H1 (cell line): ENCODE results near the gene GUF1. TPM values are rescaled to one million over a fixed set of nuclear protein-coding genes. Genes with fewer than 3 reads are reported as not detected.

Experiments
- CTCF ChIA-PET: fragments of 300-600 bp; sonication (Branson Sonifier 250); formaldehyde crosslinking; loops from one replicate; lab custom pipeline; 2021; ENCODE audit not compliant: partially characterized antibody; lab: Charles Lee
- POLR2A ChIA-PET: fragments of 300-600 bp; sonication (Branson Sonifier 250); formaldehyde crosslinking; loops from one replicate; lab custom pipeline; 2021; ENCODE audit warnings: inconsistent platforms; ENCODE audit not compliant: partially characterized antibody; lab: Charles Lee
- DNase-seq, 2 experiments: peaks; one replicate each; pipeline versions ENCODE4 v3.0.0 to v3.0.0-alpha.2; 2010 to 2022; ENCODE audit warnings: low spot score in 2 of 2, low read depth in 1 of 2, mixed read lengths in 1 of 2
- FAIRE-seq: peaks from 2 replicates; lab custom pipeline; 2011; peaks lifted over from hg19 to GRCh38; lab: Jason Lieb, UNC
- H2AFZ ChIP-seq: 2 replicates; pipeline ENCODE4 v1.8.1; 2012; ENCODE audit warnings: low read length, inconsistent platforms
- H2AK5ac ChIP-seq: 2 replicates; pipeline ENCODE4 v1.6.1; 2013; ENCODE audit warnings: low read depth, low read length
- H2BK120ac ChIP-seq: replicated peaks from 2 replicates; pipeline ENCODE3; 2013; ENCODE audit warnings: low read depth, low read length, inconsistent platforms
- H2BK12ac ChIP-seq: 2 replicates; pipeline ENCODE4 v1.6.1; 2013; ENCODE audit warnings: low read depth, low read length
- H2BK15ac ChIP-seq: 2 replicates; pipeline ENCODE4 v1.6.1; 2013; ENCODE audit warnings: low read length
- H2BK20ac ChIP-seq: 2 replicates; pipeline ENCODE4 v1.6.1; 2013; ENCODE audit warnings: low read length
- H2BK5ac ChIP-seq: 2 replicates; pipeline ENCODE4 v1.6.1; 2013; ENCODE audit warnings: low read depth, low read length
- H3K14ac ChIP-seq: 2 replicates; pipeline ENCODE4 v1.6.1; 2013; ENCODE audit warnings: inconsistent platforms; ENCODE audit not compliant: insufficient read length
- H3K18ac ChIP-seq: 2 replicates; pipeline ENCODE4 v1.6.1; 2013; ENCODE audit warnings: low read length; ENCODE audit errors: extremely low read depth
- H3K23ac ChIP-seq: 2 replicates; pipeline ENCODE4 v1.6.1; 2013; ENCODE audit warnings: inconsistent platforms; ENCODE audit not compliant: insufficient read length
- H3K23me2 ChIP-seq: 2 replicates; pipeline ENCODE4 v1.6.1; 2013; ENCODE audit warnings: low read depth, low read length
- H3K27ac ChIP-seq: 2 replicates; pipeline ENCODE4 v1.6.1; 2011; ENCODE audit warnings: low read depth, low read length, inconsistent platforms
- H3K27me3 ChIP-seq, 4 experiments: replicated peaks in 1 of 4; 1 replicate in 1 of 4; 2 replicates in 3 of 4; pipeline versions ENCODE4 v1.6.1 to v1.8.1; 2011 to 2013; ENCODE audit warnings: low read length in 3 of 4, mild to moderate bottlenecking in 3 of 4, inconsistent platforms in 2 of 4, mixed read lengths in 2 of 4, moderate library complexity in 1 of 4; ENCODE audit not compliant: control insufficient read depth in 3 of 4, insufficient read depth in 3 of 4; ENCODE audit errors: extremely low read depth in 1 of 4
- H3K36me3 ChIP-seq, 4 experiments: 2 replicates each; pipeline versions ENCODE4 v1.6.1 to v1.8.1; 2011 to 2013; ENCODE audit warnings: mild to moderate bottlenecking in 4 of 4, low read length in 3 of 4, moderate library complexity in 2 of 4, control low read depth in 1 of 4, inconsistent platforms in 1 of 4; ENCODE audit not compliant: insufficient read depth in 4 of 4, control insufficient read depth in 2 of 4
- H3K4ac ChIP-seq: replicated peaks from 2 replicates; pipeline ENCODE3; 2013; ENCODE audit warnings: low read length, low read depth, mixed read lengths, inconsistent platforms; ENCODE audit not compliant: insufficient read length
- H3K4me1 ChIP-seq, 4 experiments: replicated peaks in 1 of 4; 1 replicate in 1 of 4; 2 replicates in 3 of 4; pipeline versions ENCODE4 v1.6.1 to v1.8.1; 2011 to 2013; ENCODE audit warnings: low read length in 3 of 4, inconsistent platforms in 2 of 4, mixed read lengths in 1 of 4; ENCODE audit not compliant: insufficient read depth in 4 of 4, control insufficient read depth in 3 of 4
- H3K4me2 ChIP-seq, 2 experiments: 2 replicates each; pipeline versions ENCODE4 v1.6.1 to v1.8.1; 2011 to 2013; ENCODE audit warnings: low read depth in 2 of 2, low read length in 2 of 2, control low read depth in 1 of 2, inconsistent platforms in 1 of 2, mild to moderate bottlenecking in 1 of 2; ENCODE audit not compliant: insufficient read depth in 1 of 2
- H3K4me3 ChIP-seq, 4 experiments: fragments of 200-600, 300-600 bp in 1 of 4; sonication (generic), shearing (Covaris generic), sonication (Bioruptor Twin) in 1 of 4; 2 replicates each; pipeline versions ENCODE4 v1.5.1 to v1.8.1; 2011 to 2016; ENCODE audit warnings: low read length in 4 of 4, low read depth in 3 of 4, control low read depth in 2 of 4, inconsistent platforms in 2 of 4, mild to moderate bottlenecking in 2 of 4, mixed read lengths in 1 of 4, moderate library complexity in 1 of 4; ENCODE audit not compliant: insufficient read depth in 2 of 4; ENCODE audit errors: extremely low read depth in 1 of 4
- H3K56ac ChIP-seq: replicated peaks from 2 replicates; pipeline ENCODE3; 2013; ENCODE audit warnings: low read depth, mild to moderate bottlenecking, mixed read lengths, low read length, inconsistent platforms; ENCODE audit not compliant: insufficient read length
- H3K79me1 ChIP-seq: 2 replicates; pipeline ENCODE4 v1.6.1; 2013; ENCODE audit warnings: low read depth, low read length, control low read depth
- H3K79me2 ChIP-seq, 2 experiments: 2 replicates each; pipeline versions ENCODE4 v1.6.1 to v1.8.1; 2012 to 2013; ENCODE audit warnings: low read length in 2 of 2, mild to moderate bottlenecking in 2 of 2, inconsistent platforms in 1 of 2; ENCODE audit not compliant: insufficient read depth in 2 of 2, control insufficient read depth in 1 of 2
- H3K9ac ChIP-seq, 4 experiments: replicated peaks in 1 of 4; 1 replicate in 1 of 4; 2 replicates in 3 of 4; pipeline versions ENCODE4 v1.6.1 to v1.8.1; 2011 to 2013; ENCODE audit warnings: low read depth in 3 of 4, low read length in 3 of 4, control low read depth in 2 of 4, mild to moderate bottlenecking in 2 of 4, moderate library complexity in 2 of 4, inconsistent platforms in 1 of 4; ENCODE audit errors: extremely low read depth in 1 of 4
- H3K9me3 ChIP-seq, 2 experiments: 2 replicates each; pipeline versions ENCODE4 v1.6.1 to v1.8.1; 2012 to 2013; ENCODE audit warnings: mild to moderate bottlenecking in 2 of 2, moderate library complexity in 2 of 2, control low read depth in 1 of 2, inconsistent platforms in 1 of 2, low read depth in 1 of 2, low read length in 1 of 2, mixed read lengths in 1 of 2; ENCODE audit not compliant: insufficient read depth in 2 of 2
- H4K20me1 ChIP-seq, 2 experiments: replicated peaks in 1 of 2; 2 replicates each; pipeline versions ENCODE3 to v1.8.1; 2011 to 2013; ENCODE audit warnings: inconsistent platforms in 2 of 2, low read length in 2 of 2, mild to moderate bottlenecking in 1 of 2; ENCODE audit not compliant: insufficient read depth in 2 of 2, control insufficient read depth in 1 of 2
- H4K5ac ChIP-seq: 2 replicates; pipeline ENCODE4 v1.6.1; 2013; ENCODE audit warnings: low read length, low read depth, mixed read lengths, inconsistent platforms; ENCODE audit not compliant: insufficient read length
- H4K8ac ChIP-seq: 2 replicates; pipeline ENCODE4 v1.8.0; 2013; ENCODE audit warnings: mild to moderate bottlenecking, moderate library complexity, low read length, inconsistent platforms; ENCODE audit not compliant: insufficient read depth; ENCODE audit errors: extremely low read depth
- H4K91ac ChIP-seq: replicated peaks from 2 replicates; pipeline ENCODE3; 2013; ENCODE audit warnings: low read length, mixed read lengths, inconsistent platforms; ENCODE audit not compliant: insufficient read length
- CHD1 ChIP-seq: IDR thresholded peaks from 2 replicates; pipeline ENCODE4 v1.6.1; 2012; ENCODE audit warnings: low read depth, low read length, improper control_type of control experiment
- JUND ChIP-seq: IDR thresholded peaks from 2 replicates; pipeline ENCODE4 v1.6.1; 2011; ENCODE audit warnings: mild to moderate bottlenecking, improper control_type of control experiment, low read length
- RBBP5 ChIP-seq: IDR thresholded peaks from 2 replicates; pipeline ENCODE4 v1.7.1; 2012; ENCODE audit warnings: low read depth, mild to moderate bottlenecking, inconsistent platforms, low read length, moderate library complexity, borderline replicate concordance
- RNF2 ChIP-seq: fragments of 200-900, 300-1000 bp; sonication (generic); IDR thresholded peaks from 2 replicates; pipeline ENCODE4 v1.7.1; 2016; ENCODE audit warnings: borderline replicate concordance, low read depth, mild to moderate bottlenecking, antibody characterized with exemption, low read length; ENCODE audit not compliant: poor library complexity, severe bottlenecking; ENCODE audit errors: missing control alignments
- SIN3A ChIP-seq, 2 experiments: IDR thresholded peaks in 1 of 2; conservative IDR thresholded peaks in 1 of 2; 2 replicates each; pipeline ENCODE4 v1.6.1; 2011 to 2012; ENCODE audit warnings: low read length in 2 of 2, improper control_type of control experiment in 1 of 2, low read depth in 1 of 2, mild to moderate bottlenecking in 1 of 2
- TEAD4 ChIP-seq: IDR thresholded peaks from 2 replicates; pipeline ENCODE4 v1.6.1; 2012; ENCODE audit warnings: low read depth, low read length, inconsistent platforms, mixed read lengths
- WGBS, 2 experiments: shearing (Covaris generic) in 1 of 2; methylation state at CpG; one replicate each; pipeline versions ENCODE4 v1.1.6 to v1.1.7; 2013 to 2015; ENCODE audit warnings: low lambda C conversion rate in 2 of 2, mixed read lengths in 2 of 2, inconsistent platforms in 1 of 2, low coverage in 1 of 2, missing lambda C conversion rate in 1 of 2; ENCODE audit not compliant: insufficient replicate concordance in 2 of 2, insufficient coverage in 1 of 2, insufficient read length in 1 of 2; ENCODE audit errors: extremely low coverage in 1 of 2, missing lambda C conversion rate in 1 of 2; 5-methylcytosine and 5-hydroxymethylcytosine counted together
- polyA plus RNA-seq, 7 experiments: library from polyadenylated mRNA; depleted of rRNA in 3 of 7; stranded (reverse) in 5 of 7; unstranded in 2 of 7; fragments of >200 nt in 5 of 7; fragments of 200-250 nt in 2 of 7; gene quantifications; 1 replicate in 5 of 7; 2 replicates in 1 of 7; 4 replicates in 1 of 7; pipeline versions ENCODE4 v1.2.1 to v1.2.3, GENCODE V29; 2011 to 2013; ENCODE audit warnings: missing spikeins in 2 of 7, mixed read lengths in 2 of 7
- total RNA-seq: library from RNA; stranded (reverse); fragmentation: NEBNext Ultra II Directional; extraction: Animal tissue kit (Norgen Biotek cat#: 25700); gene quantifications from 2 replicates; pipeline ENCODE4 v1.2.1, GENCODE V29; 2021
- TF ChIP-seq, protein P1 (sequence below): IDR thresholded peaks from 2 replicates; pipeline ENCODE4 v1.6.1; 2012; ENCODE audit warnings: low read length, inconsistent platforms
- TF ChIP-seq, protein P2 (sequence below): IDR thresholded peaks from 2 replicates; pipeline ENCODE4 v1.6.1; 2012; ENCODE audit warnings: inconsistent platforms

GUF1 gene
- total and polyA plus RNA-seq, 2 of the 8 experiments (the other 6 are each of a cell fraction or from before 2014, with no cell fraction given) = 14.8 to 30.6 TPM

DNA sequence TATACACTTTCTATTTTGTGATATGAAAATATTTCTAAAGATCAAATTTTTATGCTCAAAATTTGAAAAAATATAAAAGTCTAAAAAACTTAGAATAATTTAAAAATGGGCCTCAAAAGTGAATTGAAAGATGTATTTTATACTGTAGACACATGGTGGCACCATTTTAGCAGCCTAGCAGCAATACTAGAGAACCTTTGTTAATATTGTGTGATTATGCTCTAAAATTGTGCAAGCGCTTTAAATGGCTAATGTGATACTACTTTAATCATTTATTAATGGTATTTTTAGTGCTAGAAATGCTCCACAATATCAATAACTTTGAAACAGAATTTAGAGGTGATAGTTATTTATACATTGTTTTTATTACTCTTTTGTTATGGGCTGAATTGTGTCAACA is 3.7 kb upstream of the GUF1 start:
- no peak for FAIRE-seq
- H3K79me1 ChIP-seq = no peaks in the 10 kb centered on the region
- H4K8ac ChIP-seq = no peak overlapping the region
- no peak overlapping the region for H2BK15ac ChIP-seq
- no peak overlapping the region for H3K4me3 ChIP-seq
- no peak overlapping the region for H3K4me2 ChIP-seq
- no peak overlapping the region for H3K27ac ChIP-seq
- H3K23ac ChIP-seq = no peak overlapping the region
- no peak overlapping the region for H2BK5ac ChIP-seq
- no peak overlapping the region for H2BK20ac ChIP-seq
- no peak overlapping the region for H3K4ac ChIP-seq
- DNase-seq = no peak
- H2AFZ ChIP-seq = no peak overlapping the region
- no peaks in the 10 kb centered on the region for H4K20me1 ChIP-seq
- no peak overlapping the region for H2AK5ac ChIP-seq
- H3K4me1 ChIP-seq = no peaks in the 10 kb centered on the region; a peak in 1 of 7 replicates
- no peak overlapping the region for H3K56ac ChIP-seq
- H3K14ac ChIP-seq = no peak overlapping the region
- no peaks in the 10 kb centered on the region for H3K27me3 ChIP-seq
- H3K36me3 ChIP-seq = no peaks in the 10 kb centered on the region
- H3K9ac ChIP-seq = no peak overlapping the region
- no peak for TF ChIP-seq RNF2
- TF ChIP-seq SIN3A (conservative IDR thresholded peaks at IDR 0.05 in 1 of 2, IDR thresholded peaks at IDR 0.05 in 1 of 2; ENCODE audit: low read depth in 1 of 2, low read length in 2 of 2) = no peak
- TF ChIP-seq JUND = no peak
- TF ChIP-seq, protein P1, sequence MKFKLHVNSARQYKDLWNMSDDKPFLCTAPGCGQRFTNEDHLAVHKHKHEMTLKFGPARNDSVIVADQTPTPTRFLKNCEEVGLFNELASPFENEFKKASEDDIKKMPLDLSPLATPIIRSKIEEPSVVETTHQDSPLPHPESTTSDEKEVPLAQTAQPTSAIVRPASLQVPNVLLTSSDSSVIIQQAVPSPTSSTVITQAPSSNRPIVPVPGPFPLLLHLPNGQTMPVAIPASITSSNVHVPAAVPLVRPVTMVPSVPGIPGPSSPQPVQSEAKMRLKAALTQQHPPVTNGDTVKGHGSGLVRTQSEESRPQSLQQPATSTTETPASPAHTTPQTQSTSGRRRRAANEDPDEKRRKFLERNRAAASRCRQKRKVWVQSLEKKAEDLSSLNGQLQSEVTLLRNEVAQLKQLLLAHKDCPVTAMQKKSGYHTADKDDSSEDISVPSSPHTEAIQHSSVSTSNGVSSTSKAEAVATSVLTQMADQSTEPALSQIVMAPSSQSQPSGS = no peak
- no peak for TF ChIP-seq TEAD4
- TF ChIP-seq RBBP5 = no peak
- TF ChIP-seq CHD1 = no peak
- TF ChIP-seq, protein P2, sequence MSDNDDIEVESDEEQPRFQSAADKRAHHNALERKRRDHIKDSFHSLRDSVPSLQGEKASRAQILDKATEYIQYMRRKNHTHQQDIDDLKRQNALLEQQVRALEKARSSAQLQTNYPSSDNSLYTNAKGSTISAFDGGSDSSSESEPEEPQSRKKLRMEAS = no peak
- H3K18ac ChIP-seq = no peak overlapping the region
- H3K23me2 ChIP-seq = peaks cover 6% of the 10 kb centered on the region
- 100% methylated on average over 1 of the region's 1 CpG; no CpG with 5 or more reads in 1 of the 2 experiments for WGBS, 2 experiments
- H4K91ac ChIP-seq = no peak overlapping the region
- peaks cover 4 to 10% of the 10 kb centered on the region in 2 experiments; a peak in 3 of 4 replicates for H3K79me2 ChIP-seq
- CTCF ChIA-PET = no interaction called here
- POLR2A ChIA-PET = no interaction called here
- no peak overlapping the region for H4K5ac ChIP-seq
- H3K9me3 ChIP-seq = no peaks in the 10 kb centered on the region
- no peak overlapping the region for H2BK12ac ChIP-seq
- no peak overlapping the region for H2BK120ac ChIP-seq
